ENCODE data around the gene SKAP1. TPM values are rescaled to one million over a fixed set of nuclear protein-coding genes. Genes with fewer than 3 reads are reported as not detected.

Gene SKAP1
- total and polyA plus RNA-seq, 9 donors: 0.30 to 6.0 (median 2.4) TPM; not detected in 1

DNA sequence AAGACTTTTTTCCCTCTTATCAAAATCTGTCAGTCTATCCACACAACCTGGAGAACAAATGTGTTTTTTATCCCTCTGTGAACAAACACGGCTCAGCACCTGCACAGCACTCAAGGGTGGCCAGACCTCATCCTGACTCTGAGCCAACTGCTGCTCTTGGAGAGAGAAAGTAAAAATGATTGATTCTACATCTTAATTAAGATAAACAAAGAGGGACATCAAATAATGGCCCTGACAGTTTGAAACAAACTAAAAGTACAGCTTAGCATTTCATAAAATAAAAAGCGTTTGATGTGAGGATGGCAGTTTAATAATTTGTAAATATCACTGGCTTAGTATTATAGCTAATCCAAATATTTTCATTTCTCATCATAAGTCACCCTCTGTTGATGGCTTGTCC, 216.2 kb downstream of the SKAP1 start:
- H3K27ac ChIP-seq: no peak overlapping the region
- no peaks in the 10 kb centered on the region for H3K27me3 ChIP-seq
- no peak overlapping the region for H3K4me3 ChIP-seq
- H3K9me3 ChIP-seq: no peaks in the 10 kb centered on the region
- WGBS, 3 donors: 42 to 47% (median 44%) methylated on average over 2 of the region's 2 CpGs
- no peak for TF ChIP-seq POLR2A (IDR thresholded peaks at IDR 0.05)
- TF ChIP-seq, protein P1, sequence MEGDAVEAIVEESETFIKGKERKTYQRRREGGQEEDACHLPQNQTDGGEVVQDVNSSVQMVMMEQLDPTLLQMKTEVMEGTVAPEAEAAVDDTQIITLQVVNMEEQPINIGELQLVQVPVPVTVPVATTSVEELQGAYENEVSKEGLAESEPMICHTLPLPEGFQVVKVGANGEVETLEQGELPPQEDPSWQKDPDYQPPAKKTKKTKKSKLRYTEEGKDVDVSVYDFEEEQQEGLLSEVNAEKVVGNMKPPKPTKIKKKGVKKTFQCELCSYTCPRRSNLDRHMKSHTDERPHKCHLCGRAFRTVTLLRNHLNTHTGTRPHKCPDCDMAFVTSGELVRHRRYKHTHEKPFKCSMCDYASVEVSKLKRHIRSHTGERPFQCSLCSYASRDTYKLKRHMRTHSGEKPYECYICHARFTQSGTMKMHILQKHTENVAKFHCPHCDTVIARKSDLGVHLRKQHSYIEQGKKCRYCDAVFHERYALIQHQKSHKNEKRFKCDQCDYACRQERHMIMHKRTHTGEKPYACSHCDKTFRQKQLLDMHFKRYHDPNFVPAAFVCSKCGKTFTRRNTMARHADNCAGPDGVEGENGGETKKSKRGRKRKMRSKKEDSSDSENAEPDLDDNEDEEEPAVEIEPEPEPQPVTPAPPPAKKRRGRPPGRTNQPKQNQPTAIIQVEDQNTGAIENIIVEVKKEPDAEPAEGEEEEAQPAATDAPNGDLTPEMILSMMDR (IDR thresholded peaks at IDR 0.05): no peak
- no peak for TF ChIP-seq EP300 (IDR thresholded peaks at IDR 0.05)
- intact Hi-C loops (cut with DNase I): no loop called here
- H3K36me3 ChIP-seq: no peaks in the 10 kb centered on the region
- no peaks in the 10 kb centered on the region for H3K4me1 ChIP-seq (ENCODE audit: insufficient read depth)
- no peak for DNase-seq

DNA sequence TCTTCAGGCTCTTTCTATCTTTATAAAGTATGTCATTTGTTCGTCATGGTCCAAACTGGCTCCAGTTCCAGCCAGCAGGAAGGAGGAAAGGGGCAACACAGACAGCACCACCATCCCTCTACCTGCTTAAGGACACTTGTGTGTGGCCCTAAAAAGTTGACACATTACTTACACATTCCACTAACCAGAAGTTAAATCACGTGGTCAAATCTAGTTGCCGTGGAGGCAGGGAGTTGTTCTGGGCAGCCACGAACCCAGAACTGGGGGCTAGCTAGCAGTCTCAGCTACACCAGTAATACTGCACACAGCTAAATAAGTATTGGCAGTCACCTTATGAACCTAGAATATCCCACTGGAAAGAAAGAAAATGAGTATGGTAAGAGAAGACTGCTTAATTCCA, 218.2 kb downstream of the SKAP1 start:
- H3K4me3 ChIP-seq: no peak overlapping the region
- whole genome bisulfite sequencing, 3 donors: 61 to 75% (median 71%) methylated on average over 4 of the region's 4 CpGs
- DNase-seq: no peak
- intact Hi-C loops (cut with DNase I): no loop called here
- no peaks in the 10 kb centered on the region for H3K9me3 ChIP-seq
- TF ChIP-seq EP300 (IDR thresholded peaks at IDR 0.05): no peak
- TF ChIP-seq, protein P1 (IDR thresholded peaks at IDR 0.05): no peak
- no peak for TF ChIP-seq POLR2A (IDR thresholded peaks at IDR 0.05)
- no peaks in the 10 kb centered on the region for H3K27me3 ChIP-seq
- no peaks in the 10 kb centered on the region for H3K4me1 ChIP-seq (ENCODE audit: insufficient read depth)
- no peaks in the 10 kb centered on the region for H3K36me3 ChIP-seq
- no peak overlapping the region for H3K27ac ChIP-seq

DNA sequence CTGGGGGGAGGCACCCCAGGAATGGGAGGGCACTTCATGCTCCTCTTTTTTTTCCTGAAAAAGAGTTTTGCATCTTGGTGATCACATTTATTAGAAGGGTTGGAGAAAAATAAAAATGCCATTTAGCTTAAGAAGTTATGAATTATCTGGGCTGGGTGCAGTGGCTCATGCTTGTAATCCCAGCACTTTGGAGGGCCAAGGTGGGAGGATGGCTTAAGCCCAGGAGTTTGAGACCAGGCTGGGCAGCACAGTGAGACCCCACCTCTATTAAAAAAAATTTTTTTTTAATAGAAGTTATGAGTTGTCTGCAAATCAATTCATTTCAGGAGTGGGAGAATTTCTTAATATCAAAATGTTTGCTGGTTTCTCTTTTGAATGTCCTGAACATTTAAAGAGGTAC, 219.0 kb downstream of the SKAP1 start:
- Histone ChIP-seq H3K27me3 (no peaks in the 10 kb centered on the region), H3K36me3 (no peaks in the 10 kb centered on the region), H3K4me1 (ENCODE audit: insufficient read depth) (no peaks in the 10 kb centered on the region), H3K27ac (no peak overlapping the region), H3K9me3 (no peaks in the 10 kb centered on the region), H3K4me3 (no peak overlapping the region)
- no peak for DNase-seq
- TF ChIP-seq, protein P1 (IDR thresholded peaks at IDR 0.05): no peak
- TF ChIP-seq EP300 (IDR thresholded peaks at IDR 0.05) (no peak), POLR2A (IDR thresholded peaks at IDR 0.05) (no peak)
- intact Hi-C loops (cut with DNase I): no loop called here

DNA sequence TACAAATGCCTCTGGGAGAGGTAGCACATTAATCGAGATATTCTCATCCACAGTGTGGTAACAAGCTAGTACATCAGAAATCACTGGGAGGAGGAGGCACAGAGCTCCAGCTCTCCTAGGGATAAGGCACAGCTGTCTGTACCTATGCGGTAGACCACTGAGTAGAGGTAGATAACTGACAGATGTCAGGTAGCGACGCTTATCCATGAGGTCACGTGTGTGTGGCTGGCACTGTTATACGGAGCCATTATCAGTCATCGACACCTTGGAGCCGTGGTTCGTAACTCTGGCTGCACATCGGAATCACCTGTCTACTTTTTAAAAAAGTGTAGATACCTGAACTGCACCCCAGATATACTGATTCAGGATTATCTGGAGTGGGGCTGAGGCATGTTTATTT, 220.0 kb downstream of the SKAP1 start:
- DNase-seq: no peak
- Histone ChIP-seq H3K27me3 (no peaks in the 10 kb centered on the region), H3K4me1 (ENCODE audit: insufficient read depth) (no peaks in the 10 kb centered on the region), H3K9me3 (no peaks in the 10 kb centered on the region), H3K4me3 (no peak overlapping the region), H3K27ac (no peak overlapping the region), H3K36me3 (no peaks in the 10 kb centered on the region)
- no peak for TF ChIP-seq EP300 (IDR thresholded peaks at IDR 0.05)
- TF ChIP-seq, protein P1 (IDR thresholded peaks at IDR 0.05): no peak
- no peak for TF ChIP-seq POLR2A (IDR thresholded peaks at IDR 0.05)
- 81 to 88% (median 85%) methylated on average over 10 of the region's 10 CpGs for WGBS, 3 donors
- intact Hi-C loops (cut with DNase I): no loop called here

Measured in ovary (tissue), 9 donors.